ENCODE data around the gene CAMKMT.

Gene CAMKMT

DNA sequence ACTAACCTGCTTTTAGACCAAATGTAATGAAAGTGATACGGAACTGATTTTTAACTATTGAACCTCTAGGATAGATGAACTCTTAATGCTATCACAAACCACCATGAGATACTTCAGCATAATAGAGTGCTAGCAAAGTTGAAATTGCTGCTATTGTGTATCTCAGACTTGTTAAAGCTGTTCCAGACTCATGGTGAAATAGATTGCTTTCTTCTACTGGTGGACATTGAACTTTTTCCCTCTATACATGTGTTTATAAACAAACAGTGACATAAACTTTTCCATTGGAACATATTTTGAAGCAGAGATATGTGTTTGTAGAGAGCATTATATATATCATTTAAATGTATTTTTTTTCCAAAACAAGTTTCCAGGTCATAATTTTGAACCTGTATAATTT, 157.3 kb downstream of the CAMKMT start:
- no peak for DNase-seq

DNA sequence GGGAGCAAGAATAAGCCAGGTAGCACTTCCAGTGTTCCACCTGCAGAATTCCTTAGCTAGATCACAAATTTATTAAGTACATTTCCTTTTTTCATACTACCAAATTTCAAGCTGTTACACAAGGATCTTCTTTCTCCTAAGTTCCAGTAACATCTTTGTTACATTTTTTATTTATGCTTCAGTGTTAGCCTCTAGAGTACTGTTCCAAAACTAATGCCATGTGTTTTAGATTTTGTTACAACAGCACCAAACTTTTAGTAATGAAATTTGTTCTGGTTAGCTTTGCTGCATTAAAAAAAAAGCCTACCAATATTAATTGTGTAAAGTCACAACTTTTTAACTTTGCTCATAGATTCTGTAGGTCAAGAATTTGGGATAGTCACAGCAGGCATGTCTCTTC, 161.1 kb downstream of the CAMKMT start:
- DNase-seq, result no peak

DNA sequence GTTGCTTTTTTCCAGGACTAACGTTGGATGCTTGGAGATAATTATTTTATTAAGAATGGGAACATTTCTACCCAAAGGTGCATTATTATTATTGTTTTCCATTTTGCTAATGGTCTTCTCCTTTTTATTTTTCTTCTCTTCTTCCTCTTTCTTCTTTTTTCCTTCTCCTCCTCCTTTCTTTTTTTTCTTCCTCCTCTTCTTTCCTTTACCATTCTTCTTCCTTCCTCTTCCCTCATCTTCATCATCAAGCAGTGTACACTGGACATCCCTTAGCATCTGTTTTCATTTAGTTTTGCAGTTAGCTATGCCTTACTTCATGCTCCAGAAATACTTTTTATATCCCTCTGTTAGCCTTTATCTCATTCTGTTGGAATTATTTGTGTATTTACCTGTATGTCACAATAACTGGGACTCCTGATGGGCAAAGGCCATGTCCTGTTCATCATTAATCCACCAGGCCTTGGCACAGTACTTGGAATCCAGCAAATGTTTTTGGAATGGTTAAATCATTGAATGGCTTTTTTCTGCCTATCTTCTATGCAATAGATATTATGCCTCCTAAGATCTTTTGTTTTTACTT, 162.7 kb downstream of the CAMKMT start:
- no peak for DNase-seq

DNA sequence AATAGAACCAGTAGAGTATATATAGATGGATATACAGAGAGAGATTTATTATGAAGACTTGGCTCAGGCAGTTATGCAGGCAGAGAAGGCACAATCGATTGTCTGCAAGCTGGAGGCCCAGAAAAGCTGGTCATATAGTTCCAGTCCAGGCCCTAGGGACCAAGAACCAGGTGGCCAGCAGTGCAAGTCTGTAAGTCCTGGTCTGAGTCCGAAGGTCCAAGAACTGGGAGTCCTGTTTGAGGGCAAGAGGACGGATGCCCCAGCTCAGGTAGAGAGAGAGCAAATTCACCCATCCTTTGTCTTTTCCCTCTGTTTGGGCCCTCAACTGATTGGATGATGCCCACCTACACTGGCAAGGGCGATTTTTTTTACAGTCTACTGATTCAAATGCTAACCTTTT, 164.6 kb downstream of the CAMKMT start:
- DNase-seq, result no peak

DNA sequence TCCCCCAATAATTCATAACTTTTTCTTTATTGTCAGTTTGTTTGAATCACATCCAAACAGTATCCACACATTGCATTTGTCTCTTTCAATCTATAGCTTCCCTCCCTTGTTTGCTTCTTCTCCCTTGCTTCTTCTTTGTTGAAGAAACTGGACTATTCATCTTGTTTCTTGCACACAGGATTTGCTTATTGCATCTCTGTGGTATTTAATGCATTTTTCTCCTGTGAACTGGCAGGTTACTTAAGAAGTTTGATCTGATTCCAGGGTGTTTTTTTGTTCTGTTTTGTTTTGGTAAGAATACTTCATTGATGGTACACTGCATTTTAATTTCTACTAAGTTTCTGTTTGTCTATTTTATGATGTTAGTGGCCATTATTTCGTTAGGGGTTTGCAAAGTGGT, 166.8 kb downstream of the CAMKMT start:
- DNase-seq, result no peak

DNA sequence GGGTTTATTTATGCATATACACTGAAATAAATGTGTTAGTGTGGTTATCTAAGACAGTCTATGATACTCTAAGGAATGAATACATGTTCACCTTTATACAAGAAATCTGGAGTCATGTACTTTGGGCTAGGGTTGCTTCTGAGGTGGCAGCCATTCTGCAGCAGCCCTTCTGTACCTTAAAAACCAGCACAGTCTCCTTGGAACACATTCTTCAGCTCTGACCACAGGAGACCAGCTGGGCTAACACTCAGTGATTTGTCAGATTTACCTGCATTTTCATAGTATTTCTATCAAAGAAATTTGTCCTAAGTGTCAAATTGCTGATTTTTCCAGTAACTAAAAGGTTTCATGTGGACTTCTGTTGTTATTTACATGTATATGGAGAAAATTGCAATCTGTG, 167.7 kb downstream of the CAMKMT start:
- DNase-seq, result no peak

DNA sequence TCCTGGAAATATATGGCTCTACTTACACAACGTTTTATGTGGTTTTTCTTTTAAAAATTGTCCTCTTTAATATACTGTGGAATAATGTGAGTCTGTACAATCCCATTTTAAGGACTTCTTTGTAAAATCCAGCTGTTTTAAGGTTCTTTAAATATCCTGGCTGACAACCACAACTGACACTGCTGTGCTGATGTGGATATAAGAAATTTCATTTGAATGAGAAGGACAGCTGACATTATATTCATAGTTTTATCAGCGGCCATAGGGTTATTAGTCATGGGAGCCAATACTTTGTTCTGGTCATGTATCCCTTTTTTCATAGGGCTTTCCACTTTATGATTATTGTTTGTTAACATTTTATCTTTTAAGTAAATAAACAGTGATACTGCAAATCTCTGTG, 169.5 kb downstream of the CAMKMT start:
- no peak for DNase-seq

DNA sequence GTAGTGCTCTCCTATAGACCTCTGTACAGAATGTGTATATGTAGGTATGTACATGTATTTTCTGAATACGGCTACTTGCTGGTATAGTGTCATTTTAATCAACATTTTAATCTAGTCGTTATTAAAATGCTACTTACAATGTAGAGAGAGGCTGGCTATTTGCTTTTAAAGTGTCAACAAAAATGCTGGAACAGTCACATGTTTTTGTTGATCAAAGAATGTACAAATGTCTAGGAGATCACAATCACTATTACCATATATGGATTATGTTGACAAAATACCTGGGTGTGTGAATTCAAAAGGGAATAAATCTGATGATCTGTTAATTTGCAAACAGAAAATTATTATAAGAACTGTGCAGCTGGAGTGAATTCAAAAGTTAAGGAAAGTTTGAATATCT, 170.3 kb downstream of the CAMKMT start:
- no peak for DNase-seq

DNA sequence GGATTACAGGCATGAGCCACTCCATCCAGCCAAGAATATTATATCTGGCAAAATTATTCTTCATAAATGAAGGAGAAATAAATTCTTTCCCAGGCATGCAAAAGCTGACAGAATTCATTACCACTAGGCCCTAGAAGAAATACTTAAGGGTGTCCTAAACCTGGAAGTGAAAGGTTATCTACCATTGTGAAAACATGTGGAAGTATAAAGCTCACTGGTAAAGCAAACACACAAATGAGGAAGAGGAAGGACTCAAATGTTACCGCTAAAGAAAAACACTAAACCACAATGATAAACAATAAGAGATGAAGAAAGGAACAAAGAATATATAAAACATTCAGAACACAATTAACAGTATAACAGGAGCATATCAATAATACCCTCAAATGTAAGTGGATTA, 171.8 kb downstream of the CAMKMT start:
- DNase-seq, result no peak

DNA sequence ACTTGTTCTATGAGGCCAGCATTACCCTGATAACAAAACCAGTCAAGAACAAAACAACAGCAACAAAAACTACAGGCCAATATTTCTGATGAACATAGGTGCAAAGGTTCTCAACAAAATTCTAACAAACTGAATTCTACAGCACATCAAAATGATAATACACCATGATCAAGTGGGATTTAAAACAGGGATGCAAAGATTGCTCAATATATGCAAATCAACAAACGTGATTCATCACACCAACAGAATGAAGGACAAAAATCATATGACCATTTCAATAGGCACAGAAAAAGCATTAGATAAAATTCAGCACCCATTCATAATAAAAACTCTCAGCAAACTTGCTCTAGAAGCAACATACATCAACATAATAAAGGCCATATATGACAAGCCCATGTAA, 173.6 kb downstream of the CAMKMT start:
- DNase-seq, result no peak

DNA sequence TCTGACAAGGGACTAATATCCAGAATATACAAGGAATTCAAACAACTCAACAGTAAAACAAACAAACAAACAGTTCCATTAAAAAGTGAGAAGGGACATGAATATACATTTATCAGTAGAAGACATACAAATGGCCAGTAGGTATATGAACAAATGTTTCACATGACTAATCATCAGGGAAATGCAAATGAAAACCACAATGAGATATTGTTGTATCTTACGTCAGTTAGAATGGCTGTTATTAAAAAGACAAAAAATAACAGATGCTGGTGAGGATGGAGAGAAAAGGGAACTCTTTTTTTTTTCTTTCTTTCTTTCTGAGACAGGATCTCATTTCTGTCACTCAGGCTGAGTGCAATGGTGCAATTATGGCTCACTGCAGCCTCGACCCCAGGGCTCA, 175.5 kb downstream of the CAMKMT start:
- no peak for DNase-seq

DNA sequence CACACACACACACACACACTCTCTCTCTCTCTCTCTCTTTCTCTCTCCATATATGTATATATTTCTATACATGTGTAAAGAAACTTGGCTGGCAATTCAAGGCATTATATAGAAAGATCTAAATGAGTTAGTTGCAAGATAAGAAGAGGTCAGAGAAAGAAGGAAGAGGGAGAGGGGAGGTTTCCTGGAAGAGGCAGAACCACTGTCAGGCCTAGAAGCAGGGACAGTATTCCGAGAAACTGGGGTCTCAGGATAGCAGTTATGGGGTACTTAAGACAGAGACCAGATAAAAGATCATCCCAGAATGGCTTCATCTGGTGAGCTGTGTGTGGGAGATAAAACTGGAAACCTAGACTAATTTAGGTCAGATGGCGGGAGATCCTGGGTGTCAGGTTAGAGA, 180.8 kb downstream of the CAMKMT start:
- DNase-seq, result no peak

DNA sequence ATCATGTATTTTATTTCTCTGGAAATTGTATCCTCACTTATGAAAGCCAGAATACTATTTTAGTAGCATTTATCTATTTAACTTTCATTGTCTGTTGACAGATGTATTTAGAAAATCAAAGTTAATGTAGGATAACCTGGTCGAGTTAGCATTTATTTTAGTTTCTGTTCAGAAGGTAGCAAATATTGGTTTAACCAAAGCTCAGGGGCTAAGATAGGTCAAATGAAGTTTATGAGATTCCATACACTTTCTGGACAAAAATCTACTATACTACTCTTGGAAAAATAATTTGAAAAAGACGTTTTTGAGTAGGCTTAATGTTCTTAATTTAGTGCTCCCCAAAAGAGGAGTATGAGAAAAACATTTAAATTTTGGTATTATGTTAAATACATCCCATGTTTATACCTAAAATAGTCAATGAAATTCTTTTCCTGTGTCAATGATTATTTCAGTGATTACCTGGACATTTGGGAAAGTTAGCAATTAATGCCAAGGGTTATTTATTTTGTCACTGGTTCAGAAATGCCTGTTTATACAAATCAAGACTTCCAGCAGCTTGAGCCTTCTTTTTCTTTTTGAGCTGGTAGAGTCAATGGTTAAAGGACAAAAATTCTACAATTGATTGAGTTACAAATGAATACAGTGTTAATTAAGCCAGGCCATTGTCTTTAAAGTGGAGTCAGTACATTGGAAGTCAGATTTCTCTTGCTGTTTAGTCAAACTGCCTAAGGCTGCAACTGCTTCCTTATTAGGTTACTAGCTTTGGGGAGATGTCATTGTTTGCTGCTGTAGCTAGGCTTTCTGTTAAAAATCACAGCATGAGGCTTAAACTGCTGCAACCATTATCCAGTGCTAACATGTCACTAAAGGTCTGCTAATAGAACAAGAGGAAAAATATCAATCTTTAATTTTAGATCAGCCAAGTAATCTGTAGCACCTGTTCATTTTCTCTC, 182.3 kb downstream of the CAMKMT start:
- DNase-seq, result no peak

DNA sequence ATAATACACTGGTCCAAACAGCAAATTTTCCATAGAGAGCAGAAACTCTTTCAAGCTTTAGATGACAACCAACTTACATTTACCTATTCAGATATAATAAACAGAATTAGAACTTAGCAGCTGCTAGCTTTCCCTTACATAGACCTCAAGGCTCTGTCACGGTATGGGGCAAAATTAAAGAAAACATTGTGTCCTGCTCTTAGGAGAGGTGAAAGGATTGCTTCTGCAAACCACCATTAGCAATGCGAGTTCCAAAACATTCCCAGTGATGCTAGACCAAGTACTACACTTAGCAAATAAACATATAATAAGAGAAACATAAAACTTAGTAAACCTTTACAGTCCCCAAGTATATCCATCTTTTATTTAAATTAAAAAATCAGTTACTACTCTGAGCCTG, 183.3 kb downstream of the CAMKMT start:
- no peak for DNase-seq

DNA sequence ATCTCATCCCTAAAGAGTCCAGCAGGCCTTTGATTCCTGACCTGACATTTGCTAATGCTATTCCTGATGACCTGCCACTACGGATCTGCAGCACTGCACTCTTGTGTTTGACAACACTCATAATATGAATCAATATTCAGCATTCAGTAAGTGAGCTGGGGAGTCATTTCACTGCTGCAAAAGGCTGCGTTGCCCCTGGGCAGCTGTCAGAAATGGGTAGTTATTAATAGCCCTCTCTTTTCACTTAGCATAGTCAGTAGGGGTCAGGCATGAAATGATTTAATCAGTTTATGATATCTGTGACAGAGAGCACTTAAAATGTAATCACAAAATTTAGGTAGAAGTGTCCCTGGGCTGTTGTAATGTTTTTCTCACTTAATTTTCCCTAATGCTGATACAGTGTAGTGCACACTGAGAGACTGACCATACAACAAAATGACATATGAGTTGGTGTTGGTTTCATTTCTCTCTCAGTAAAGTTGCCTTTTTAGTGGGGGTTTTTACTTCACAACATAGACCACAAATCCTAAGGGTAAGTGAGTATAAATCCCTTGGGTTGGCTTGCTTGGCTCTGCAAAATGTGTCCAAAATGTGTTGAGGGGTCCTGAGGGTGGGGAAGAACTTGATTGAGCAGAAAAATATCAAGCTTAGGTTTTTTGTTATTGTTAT, 184.8 kb downstream of the CAMKMT start:
- DNase-seq, result no peak

DNA sequence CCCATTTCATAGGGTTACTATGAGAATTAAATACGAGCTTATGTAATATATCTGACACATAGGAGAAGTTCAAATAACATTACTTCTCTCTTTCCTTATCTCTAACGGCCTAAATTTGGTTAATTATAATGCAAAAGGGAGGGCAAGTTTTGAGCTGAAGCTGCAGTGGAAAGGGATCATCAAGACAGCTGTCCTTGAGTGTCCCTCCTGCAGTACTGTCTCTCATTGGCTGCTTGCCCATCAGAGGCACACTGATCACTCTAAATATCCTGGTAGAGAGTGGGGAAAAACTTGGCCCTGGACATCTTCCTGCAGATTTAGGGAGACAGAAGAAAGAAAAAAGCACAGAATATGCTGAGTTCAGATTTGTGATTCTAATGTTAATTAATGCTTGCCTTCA, 186.0 kb downstream of the CAMKMT start:
- no peak for DNase-seq

DNA sequence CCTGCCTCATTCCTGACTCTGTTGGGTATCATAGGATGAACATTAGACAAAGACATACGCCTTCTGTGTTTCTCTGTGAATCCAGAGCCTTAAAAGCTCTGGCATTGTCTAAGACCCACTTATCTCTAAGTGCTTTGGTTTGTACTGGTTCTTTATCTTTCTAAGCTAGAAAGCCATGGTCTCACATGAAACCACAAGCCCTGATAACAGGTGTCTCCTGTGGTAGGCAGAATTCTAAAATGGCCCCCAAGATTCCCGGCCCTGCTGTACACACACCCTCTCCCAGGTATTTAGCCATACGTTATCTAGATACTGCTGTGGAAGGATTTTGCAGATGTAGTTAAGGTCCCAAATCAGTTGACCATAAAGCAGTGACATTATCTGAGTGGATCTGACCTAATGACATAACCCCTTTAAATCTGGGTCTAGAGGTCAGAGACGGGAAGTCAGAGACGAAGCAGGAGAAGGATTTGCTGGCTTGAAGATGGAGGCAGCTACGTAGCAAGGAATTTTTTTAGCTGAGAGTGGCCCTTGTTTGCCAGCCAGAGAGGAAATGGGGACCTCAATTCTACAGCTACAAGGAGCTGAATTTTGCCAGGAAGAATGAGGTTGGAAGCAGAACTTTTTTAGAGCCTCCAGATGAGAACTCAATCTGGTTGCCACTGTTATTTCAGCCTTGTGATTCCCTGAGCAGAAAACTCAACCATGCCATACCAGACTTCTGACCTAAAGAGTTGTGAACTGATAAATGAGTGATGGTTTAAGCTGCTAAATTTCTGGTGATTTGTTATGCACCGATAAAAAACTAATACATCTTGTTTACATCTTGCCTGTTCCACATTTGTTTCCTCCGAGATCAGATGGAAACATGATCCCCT, 186.7 kb downstream of the CAMKMT start:
- no peak for DNase-seq

DNA sequence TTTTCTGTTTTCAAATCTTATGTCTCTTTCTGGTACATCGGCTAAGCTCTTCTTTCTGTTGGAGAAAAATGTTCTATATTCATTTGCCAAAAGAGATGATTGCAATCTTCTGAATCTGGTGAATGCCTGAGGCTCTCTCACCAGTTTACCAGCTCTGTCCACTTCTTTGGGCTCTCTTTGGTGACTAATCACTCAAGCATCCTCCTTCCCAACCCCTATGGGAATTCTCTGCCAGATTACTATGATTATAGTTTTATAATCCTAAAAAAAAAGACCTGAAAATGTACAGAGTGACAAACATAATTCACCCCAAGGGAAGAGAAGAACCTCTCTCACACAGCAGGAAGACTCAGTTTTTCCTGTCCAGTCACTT, 187.3 kb downstream of the CAMKMT start:
- no peak for DNase-seq

DNA sequence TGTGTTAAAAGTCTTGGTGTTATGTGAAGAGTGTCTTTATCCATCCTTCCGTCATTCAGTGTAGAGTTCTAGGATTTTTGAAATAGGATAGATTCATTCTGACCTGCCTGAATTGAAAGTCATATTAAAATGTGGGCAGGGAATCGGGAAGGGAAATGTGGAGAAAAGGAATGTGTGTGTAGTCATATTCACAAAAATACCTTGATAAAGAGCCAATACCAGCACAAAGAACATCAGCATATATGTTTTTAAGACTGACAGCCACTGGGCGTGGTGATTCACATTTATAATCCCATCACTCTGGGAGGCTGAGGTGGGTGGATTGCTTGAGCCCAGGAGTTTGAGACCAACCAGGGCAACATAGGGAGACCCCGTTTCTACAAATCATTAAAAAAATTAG, 188.1 kb downstream of the CAMKMT start:
- no peak for DNase-seq

DNA sequence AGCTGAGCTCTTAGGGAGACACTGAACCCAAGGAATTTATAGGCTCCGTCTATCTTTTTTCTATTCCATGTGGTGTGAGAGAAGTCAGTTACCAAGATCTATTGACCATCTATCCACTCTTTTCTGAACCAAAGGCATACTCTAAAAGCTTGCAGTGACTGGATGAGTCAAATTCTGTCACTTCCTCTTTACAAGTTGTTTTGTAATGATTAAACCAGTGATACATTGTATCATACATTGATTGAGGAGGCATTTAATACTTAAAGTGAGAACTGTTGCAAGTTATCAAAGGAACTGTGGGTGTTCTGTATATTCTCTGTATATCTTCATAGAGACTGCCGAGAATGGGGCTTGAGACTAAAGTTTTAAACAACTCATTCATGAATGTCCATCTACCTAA, 188.8 kb downstream of the CAMKMT start:
- no peak for DNase-seq

DNA sequence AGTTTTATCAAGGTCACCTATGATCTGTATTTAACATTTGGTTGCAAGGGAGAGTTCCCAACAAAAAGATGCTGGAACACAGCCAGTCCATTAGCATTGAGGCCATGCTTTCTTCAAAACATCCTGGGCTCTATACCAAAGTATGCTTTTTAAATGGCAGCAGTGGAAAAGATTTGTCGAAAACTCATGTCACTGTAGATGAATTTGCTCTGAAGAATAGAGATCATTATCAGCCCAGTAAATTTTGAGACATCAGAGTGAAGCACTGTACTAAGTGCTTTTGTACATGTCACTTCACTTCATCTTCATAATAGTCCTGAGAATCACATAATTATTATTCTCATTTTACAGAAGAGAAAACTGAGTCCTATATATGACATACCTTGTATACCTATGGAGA, 189.8 kb downstream of the CAMKMT start:
- no peak for DNase-seq

DNA sequence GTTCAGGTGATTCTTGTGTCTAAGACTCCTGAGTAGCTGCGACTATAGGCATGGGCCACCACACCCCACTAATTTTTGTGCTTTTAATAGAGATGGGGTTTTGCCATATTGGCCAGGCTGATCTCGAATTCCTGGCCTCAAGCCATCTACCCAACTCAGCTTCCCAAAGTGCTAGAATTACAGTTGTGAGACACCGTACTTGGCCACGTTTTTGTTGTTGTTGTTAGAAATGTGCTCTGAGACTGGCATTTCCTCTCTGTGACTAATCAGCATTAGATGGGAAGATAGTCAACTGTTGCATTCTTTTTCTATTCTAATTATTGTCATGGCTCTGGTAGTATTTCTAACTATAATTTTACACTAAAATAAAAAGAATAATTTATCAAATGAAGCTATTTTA, 191.7 kb downstream of the CAMKMT start:
- no peak for DNase-seq

DNA sequence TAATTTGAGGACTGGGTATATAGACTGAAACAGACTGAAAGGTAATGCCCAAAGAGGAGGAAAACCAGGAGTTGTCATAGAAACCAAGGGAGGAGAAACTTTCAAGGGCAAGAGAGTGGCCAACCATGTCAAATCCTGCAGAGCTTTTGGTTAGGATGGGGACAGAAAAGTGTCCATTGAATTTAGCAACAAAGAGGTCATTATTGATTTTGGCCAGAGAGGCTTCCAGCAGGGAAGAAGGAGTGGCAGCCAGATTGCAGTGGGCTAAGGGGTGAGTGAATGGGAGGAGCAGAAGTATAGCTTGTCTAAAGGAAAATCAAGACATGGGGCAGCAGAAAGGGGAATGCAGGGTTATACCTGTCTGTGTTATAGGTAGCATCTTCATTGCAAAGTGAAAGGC, 194.0 kb downstream of the CAMKMT start:
- no peak for DNase-seq

Data from stimulated activated naive CD4-positive, alpha-beta T cell (primary cell).